Thoracic aorta (tissue), 2 donors: ENCODE data around the gene VKORC1L1. TPM values are rescaled to one million over a fixed set of nuclear protein-coding genes. Genes with fewer than 3 reads are reported as not detected.
"Not testable (repeated sequence)": the region's sequence is repeated elsewhere in the genome, so short reads cannot be mapped to it uniquely, and the experiment has no call there.

Experiments used
- ATAC-seq: fragments of 150-250 bp; one replicate; pipeline ENCODE4 v1.8.0; 2017; ENCODE audit warnings: low read depth; ENCODE audit not compliant: insufficient number of reproducible peaks, low FRiP score
- DNase-seq: peaks from one replicate; pipeline ENCODE4 v3.0.0-alpha.2; 2020; ENCODE audit warnings: low spot score
- H3K27ac ChIP-seq, 2 donors: fragments of 200-600 bp; sonication (generic); 1 replicate in 1 of 2; 2 replicates in 1 of 2; pipeline ENCODE4 v1.5.1; 2016; ENCODE audit warnings: mild to moderate bottlenecking in 2 of 2, moderate library complexity in 2 of 2
- H3K27me3 ChIP-seq: fragments of 200-600 bp; sonication (generic); replicated peaks from 2 replicates; pipeline ENCODE4 v1.6.0; 2016; ENCODE audit warnings: mild to moderate bottlenecking; ENCODE audit not compliant: insufficient read depth
- H3K36me3 ChIP-seq: fragments of 200-600 bp; sonication (generic); one replicate; pipeline ENCODE4 v1.5.1; 2016
- H3K4me1 ChIP-seq, 2 donors: fragments of 200-600 bp; sonication (generic); 1 replicate in 1 of 2; 2 replicates in 1 of 2; pipeline versions ENCODE4 v1.5.1 to v1.6.0; 2016; ENCODE audit warnings: low read depth in 2 of 2, mild to moderate bottlenecking in 1 of 2; ENCODE audit not compliant: control insufficient read depth in 1 of 2
- H3K4me3 ChIP-seq: fragments of 200-600 bp; sonication (generic); 2 replicates; pipeline ENCODE4 v1.5.1; 2016; ENCODE audit warnings: mild to moderate bottlenecking
- H3K9me3 ChIP-seq: fragments of 200-600 bp; sonication (generic); 2 replicates; pipeline ENCODE4 v1.5.1; 2016
- total RNA-seq, 2 donors: library from RNA; depleted of rRNA; stranded (reverse); fragments of >200 nt; gene quantifications; one replicate each; pipeline versions ENCODE4 v1.1.0 to v1.2.3, GENCODE V29; 2016
- TF ChIP-seq, protein P1 (sequence below): fragments of 200-600 bp; sonication (generic); IDR thresholded peaks from one replicate; pipeline ENCODE4 v1.5.1; 2019; ENCODE audit warnings: antibody characterized with exemption

VKORC1L1 gene
- total RNA-seq, 2 donors from 2014 or later: 15.6 to 20.9 TPM

DNA sequence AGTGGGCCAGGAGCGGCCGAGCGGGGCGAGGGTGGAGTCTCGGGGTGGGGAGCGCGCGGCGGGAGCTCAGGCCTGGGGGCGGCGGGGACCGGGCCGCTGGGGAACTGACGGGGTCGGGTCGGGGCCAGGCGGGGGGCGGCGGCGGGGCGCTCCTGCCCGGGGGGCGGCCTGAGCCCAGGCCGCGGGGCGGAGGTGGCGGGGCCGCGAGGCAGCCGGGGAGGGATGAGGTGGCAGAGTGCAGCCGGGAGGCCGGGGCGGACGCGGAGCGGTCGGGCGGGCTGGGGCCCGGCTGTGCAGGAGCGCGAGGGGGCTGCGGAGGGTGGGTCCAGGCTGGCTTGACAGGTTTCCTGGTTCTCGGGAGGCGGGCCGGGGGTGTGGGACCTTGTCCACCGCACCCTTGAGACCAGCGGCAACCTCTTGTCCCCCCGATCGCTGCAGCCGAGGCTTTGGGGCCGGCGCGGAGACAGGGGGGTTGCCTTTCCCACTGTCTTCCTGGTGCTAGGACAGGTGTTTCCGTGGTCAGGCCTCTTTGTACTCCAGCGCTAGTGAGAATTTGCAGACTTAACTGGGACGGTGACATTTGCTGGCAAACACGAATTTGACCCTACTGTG, 814 bp downstream of the VKORC1L1 start:
- DNase-seq, H3K36me3 ChIP-seq, H3K4me1 ChIP-seq, H3K9me3 ChIP-seq, H3K27me3 ChIP-seq: not testable (repeated sequence)
- Histone ChIP-seq H3K4me3 (peak overlapping the region; percentile 98), H3K27ac (peak overlapping the region; percentile 65 to 71)
- peak; percentile 10 for ATAC-seq

DNA sequence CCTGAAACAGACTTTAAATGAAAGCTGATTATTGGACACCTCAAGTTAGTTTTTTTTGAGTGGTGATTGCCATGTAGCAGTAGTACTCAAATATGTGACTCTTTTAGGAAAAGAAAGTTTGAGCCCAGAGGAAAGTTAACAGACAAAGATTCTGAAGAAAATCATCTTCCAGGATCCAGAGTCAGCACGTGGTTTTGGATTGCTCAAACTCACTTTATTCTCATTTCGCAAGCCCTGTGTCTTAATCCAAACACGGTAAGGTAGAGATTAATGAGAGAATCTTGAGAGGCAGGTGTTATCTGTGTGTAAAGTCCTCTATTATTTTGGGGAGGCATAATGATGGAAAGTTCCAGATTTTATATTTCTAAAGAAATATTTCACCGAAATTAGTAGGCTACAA, 2.8 kb downstream of the VKORC1L1 start:
- not testable (repeated sequence) for DNase-seq, H3K9me3 ChIP-seq, H3K36me3 ChIP-seq, H3K4me3 ChIP-seq, H3K27ac ChIP-seq, H3K4me1 ChIP-seq, H3K27me3 ChIP-seq, ATAC-seq

DNA sequence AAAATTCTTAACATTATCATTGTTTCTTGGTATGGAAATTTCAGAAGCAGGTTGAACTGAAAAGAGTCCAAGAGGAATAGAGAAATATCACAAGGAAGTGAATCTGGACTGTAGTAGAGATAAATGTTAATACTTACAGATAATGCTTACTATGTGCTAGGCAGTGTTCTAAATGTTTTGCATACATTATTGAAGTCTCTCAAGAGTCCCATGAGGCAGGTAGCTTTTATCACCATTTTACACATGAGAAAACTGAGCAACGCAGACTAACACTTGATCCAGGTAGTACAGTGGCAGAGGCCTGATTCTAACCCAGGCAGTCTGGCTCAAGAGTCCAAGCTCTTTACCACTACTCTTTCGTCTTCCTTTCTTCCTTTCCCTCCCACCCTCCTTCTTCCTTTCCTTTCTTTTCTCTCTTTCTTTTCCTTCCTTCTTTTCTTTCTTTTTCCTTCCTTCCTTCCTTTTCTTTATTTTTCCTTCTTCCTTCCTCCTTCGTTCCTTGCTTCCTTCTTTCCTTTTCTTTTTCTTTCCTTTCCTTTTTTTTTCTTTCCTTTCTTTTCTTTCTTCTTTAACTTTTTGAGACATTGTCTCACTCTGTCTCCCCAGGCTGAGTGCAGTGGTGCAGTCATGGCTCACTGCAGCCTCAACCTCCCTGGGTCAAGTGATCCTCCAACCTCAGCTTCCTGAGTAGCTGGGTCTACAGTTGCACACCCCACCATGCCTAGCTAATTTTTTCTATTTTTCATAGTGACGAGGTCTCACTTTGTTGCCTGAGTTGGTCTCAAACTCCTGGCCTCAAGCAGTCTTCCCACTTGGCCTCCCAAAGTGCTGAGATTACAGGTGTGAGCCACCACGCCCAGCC, 6.6 kb downstream of the VKORC1L1 start:
- H3K27me3 ChIP-seq, ATAC-seq, DNase-seq, H3K9me3 ChIP-seq, H3K4me1 ChIP-seq, H3K27ac ChIP-seq, H3K4me3 ChIP-seq, H3K36me3 ChIP-seq: not testable (repeated sequence)

DNA sequence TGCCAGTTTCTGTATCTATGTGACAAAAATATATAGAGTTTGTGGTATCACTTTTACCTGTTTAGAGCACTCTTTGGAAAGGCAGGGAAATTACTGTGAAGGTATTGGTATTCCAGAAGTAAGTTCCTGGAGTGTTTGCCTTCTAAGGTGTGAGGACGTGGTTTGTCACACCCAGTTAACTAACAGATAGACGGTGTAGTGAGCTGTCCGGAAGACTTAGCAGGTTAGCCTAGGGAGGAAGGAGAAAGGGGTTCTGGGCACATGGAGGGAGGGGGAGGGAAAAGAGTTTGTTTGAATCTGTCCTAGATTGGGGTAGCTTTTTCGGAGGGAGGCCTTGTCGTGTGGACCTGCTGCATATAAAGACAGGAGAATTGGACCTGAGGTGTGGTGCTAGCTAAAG, 7.4 kb downstream of the VKORC1L1 start:
- not testable (repeated sequence) for H3K27me3 ChIP-seq, H3K36me3 ChIP-seq, H3K9me3 ChIP-seq, H3K27ac ChIP-seq, H3K4me3 ChIP-seq, H3K4me1 ChIP-seq, ATAC-seq, DNase-seq

DNA sequence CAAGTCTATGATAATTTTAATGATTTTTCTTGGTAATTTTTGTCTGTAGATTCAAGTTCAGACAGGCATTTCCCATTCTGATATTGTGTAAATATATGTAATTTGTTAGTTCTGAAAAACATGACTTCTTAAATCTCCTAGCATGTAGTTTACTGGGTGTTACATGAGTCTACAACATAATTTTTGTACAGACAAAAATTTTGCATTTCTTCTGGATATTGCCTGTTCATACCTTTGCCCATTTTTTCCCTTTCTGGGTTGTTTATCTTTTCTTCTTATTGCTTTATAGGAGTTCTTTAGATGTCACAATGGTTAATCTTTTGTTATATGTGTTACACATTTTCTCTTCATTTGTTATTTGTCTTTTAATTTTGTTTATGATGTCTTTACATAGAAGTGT, 12.1 kb downstream of the VKORC1L1 start:
- H3K27me3 ChIP-seq, H3K4me3 ChIP-seq, ATAC-seq, H3K4me1 ChIP-seq, H3K27ac ChIP-seq, H3K9me3 ChIP-seq, DNase-seq, H3K36me3 ChIP-seq: not testable (repeated sequence)

DNA sequence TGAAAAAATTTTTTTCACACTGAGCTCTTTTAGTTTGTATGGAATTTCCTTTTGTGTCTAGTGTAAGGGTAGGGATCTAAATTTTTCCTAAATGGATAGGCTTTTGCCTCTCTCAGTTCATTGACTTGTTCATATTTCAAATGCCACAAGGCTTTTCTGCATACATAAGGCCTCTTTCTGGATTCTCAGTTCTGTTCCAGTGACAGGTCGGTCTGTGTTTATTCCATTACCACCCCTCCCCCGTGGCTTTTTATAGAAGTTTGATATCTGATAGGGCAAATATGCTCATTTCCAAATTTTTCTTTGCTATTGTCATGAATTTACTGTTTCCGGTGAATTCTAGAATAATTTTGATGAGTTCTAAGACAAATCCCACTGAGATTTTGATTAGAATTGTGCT, 12.7 kb downstream of the VKORC1L1 start:
- ATAC-seq, H3K27me3 ChIP-seq, H3K27ac ChIP-seq, H3K4me1 ChIP-seq, H3K9me3 ChIP-seq, H3K4me3 ChIP-seq, DNase-seq, H3K36me3 ChIP-seq: not testable (repeated sequence)

DNA sequence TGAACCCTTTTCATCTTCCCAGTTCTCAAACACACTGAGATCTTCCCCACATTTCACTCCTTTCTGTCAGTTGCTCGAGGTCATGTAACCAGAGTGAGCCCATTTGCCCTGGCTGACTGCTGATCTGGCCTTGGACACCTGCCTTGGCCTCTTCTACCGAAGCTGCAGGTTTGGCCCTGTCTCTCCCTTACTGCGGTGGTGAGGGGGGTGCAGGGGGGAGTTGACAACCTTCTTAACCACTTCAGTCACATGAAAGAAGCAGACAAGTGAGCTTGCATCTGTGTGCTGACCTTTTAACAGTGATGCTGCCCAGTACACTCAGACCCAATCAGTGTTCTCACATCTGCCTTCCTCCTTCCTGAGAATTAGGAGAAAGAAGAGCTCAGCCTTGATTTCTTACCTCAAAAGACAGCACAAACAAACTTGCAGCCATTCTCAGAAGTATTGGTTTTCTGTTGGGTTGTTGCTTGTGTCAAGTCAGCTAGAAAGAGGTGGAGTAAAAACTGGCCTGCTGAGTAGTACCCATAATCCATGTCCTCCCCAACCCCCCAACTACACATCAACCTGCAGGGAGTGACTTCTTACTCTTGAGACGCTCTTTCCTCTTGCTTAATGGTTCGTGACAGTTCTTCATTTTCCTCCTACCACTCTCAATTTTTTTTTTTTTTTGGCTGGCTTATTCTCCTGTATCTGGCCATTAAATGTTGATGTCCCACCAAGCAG, 15.7 kb downstream of the VKORC1L1 start:
- not testable (repeated sequence) for ATAC-seq, H3K9me3 ChIP-seq, H3K4me1 ChIP-seq, DNase-seq, H3K27me3 ChIP-seq, H3K27ac ChIP-seq, H3K36me3 ChIP-seq, H3K4me3 ChIP-seq

DNA sequence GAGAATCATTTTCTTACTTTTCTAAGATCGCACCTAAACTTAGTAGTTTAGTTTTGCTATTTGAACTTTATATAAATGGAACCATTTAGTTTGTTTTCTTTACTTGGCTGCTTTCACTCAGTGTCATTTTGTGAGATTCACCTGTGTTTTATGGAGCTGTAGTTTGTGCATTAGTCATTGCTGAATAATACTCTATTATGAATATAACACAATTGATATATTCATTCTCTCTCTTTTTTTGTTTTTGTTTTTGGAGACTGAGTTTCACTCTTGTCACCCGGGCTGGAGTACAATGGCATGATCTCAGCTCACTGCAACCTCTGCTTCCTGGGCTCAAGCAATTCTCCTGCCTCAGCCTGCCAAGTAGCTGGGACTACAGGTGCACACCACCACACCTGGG, 16.8 kb downstream of the VKORC1L1 start:
- H3K4me3 ChIP-seq, H3K27me3 ChIP-seq, H3K27ac ChIP-seq, H3K9me3 ChIP-seq, ATAC-seq, H3K36me3 ChIP-seq, H3K4me1 ChIP-seq, DNase-seq: not testable (repeated sequence)

DNA sequence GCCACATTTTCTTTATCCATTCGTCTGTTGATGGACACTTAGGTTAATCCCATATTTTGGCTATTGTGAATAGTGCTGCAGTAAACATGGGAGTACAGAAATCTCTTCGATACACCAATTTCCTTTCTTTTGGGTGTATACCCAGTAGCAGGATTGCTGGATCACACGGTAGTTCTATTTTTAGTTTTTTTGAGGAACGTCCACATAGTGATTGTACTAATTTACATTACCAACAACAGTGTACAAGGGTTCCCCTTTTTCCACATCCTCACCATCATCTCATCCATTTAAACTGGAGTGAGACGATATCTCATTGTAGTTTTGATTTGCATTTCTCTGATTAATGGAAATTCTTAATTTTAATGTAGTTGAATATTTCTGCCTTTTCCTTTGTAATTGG, 19.3 kb downstream of the VKORC1L1 start:
- TF ChIP-seq, protein P1, sequence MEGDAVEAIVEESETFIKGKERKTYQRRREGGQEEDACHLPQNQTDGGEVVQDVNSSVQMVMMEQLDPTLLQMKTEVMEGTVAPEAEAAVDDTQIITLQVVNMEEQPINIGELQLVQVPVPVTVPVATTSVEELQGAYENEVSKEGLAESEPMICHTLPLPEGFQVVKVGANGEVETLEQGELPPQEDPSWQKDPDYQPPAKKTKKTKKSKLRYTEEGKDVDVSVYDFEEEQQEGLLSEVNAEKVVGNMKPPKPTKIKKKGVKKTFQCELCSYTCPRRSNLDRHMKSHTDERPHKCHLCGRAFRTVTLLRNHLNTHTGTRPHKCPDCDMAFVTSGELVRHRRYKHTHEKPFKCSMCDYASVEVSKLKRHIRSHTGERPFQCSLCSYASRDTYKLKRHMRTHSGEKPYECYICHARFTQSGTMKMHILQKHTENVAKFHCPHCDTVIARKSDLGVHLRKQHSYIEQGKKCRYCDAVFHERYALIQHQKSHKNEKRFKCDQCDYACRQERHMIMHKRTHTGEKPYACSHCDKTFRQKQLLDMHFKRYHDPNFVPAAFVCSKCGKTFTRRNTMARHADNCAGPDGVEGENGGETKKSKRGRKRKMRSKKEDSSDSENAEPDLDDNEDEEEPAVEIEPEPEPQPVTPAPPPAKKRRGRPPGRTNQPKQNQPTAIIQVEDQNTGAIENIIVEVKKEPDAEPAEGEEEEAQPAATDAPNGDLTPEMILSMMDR: no peak
- H3K4me1 ChIP-seq: no peaks in the 10 kb centered on the region
- no peaks in the 10 kb centered on the region for H3K27me3 ChIP-seq
- no peaks in the 10 kb centered on the region for H3K9me3 ChIP-seq
- H3K27ac ChIP-seq: no peak overlapping the region
- no peak overlapping the region for H3K4me3 ChIP-seq
- no peak for DNase-seq
- ATAC-seq: no peak
- peaks cover 6% of the 10 kb centered on the region for H3K36me3 ChIP-seq
